SK-N-SH (cell line): ENCODE results near the gene ATG7. TPM values are rescaled to one million over a fixed set of nuclear protein-coding genes. Genes with fewer than 3 reads are reported as not detected.

Experiments
- CTCF ChIA-PET: fragments of 300-600, 350-600 bp; formaldehyde crosslinking; extraction: SDS; loops from one replicate; lab custom pipeline; 2021; lab: Yijun Ruan, JAX
- POLR2A ChIA-PET: fragments of 350-600 bp; sonication (Branson Sonifier 250); formaldehyde crosslinking; extraction: SDS; loops from one replicate; lab custom pipeline; 2020; ENCODE audit warnings: antibody characterized with exemption, inconsistent platforms; lab: Yijun Ruan, JAX
- DNase-seq: peaks from one replicate; pipeline ENCODE4 v3.0.0; 2012
- H2AFZ ChIP-seq: fragments of 200-600 bp; sonication (generic); 2 replicates; pipeline ENCODE4 v1.8.1; 2016; ENCODE audit warnings: antibody characterized with exemption, mild to moderate bottlenecking, low read depth
- H3F3A ChIP-seq: fragments of 200-600 bp; sonication (generic); replicated peaks from 2 replicates; pipeline ENCODE3; 2016; ENCODE audit warnings: antibody characterized with exemption, mild to moderate bottlenecking; ENCODE audit not compliant: insufficient read depth
- H3K27ac ChIP-seq, 2 experiments: fragments of 200-500 bp in 1 of 2; fragments of 200-600 bp in 1 of 2; sonication (Bioruptor generic) in 1 of 2; sonication (generic), shearing (Covaris generic) in 1 of 2; 2 replicates each; pipeline versions ENCODE4 v1.5.1 to v1.6.1; 2014 to 2016; ENCODE audit warnings: low read depth in 2 of 2, inconsistent platforms in 1 of 2, low read length in 1 of 2, mild to moderate bottlenecking in 1 of 2, mixed read lengths in 1 of 2
- H3K27me3 ChIP-seq: fragments of 200-600 bp; sonication (generic), shearing (Covaris generic); 2 replicates; pipeline ENCODE4 v1.6.1; 2016; ENCODE audit warnings: mixed run types; ENCODE audit not compliant: insufficient read depth
- H3K36me3 ChIP-seq, 2 experiments: fragments of 200-500 bp in 1 of 2; fragments of 200-600 bp in 1 of 2; sonication (Bioruptor generic) in 1 of 2; sonication (generic) in 1 of 2; replicated peaks in 1 of 2; 2 replicates each; pipeline versions ENCODE3 to v1.5.1; 2014 to 2016; ENCODE audit warnings: low read length in 1 of 2, mild to moderate bottlenecking in 1 of 2; ENCODE audit not compliant: insufficient read depth in 2 of 2, control insufficient read depth in 1 of 2
- H3K4me1 ChIP-seq, 2 experiments: fragments of 200-500 bp in 1 of 2; fragments of 200-600 bp in 1 of 2; sonication (Bioruptor generic) in 1 of 2; sonication (generic), shearing (Covaris generic) in 1 of 2; 2 replicates each; pipeline versions ENCODE4 v1.5.1 to v1.6.1; 2014 to 2016; ENCODE audit warnings: low read depth in 1 of 2, low read length in 1 of 2, mixed run types in 1 of 2; ENCODE audit not compliant: insufficient read depth in 2 of 2, control insufficient read depth in 1 of 2
- H3K4me2 ChIP-seq: fragments of 200-600 bp; sonication (generic), shearing (Covaris generic); 2 replicates; pipeline ENCODE4 v1.6.1; 2017; ENCODE audit warnings: mixed run types
- H3K4me3 ChIP-seq, 2 experiments: fragments of 200-500 bp in 1 of 2; fragments of 200-600 bp in 1 of 2; sonication (Bioruptor generic) in 1 of 2; sonication (generic), shearing (Covaris generic) in 1 of 2; 2 replicates each; pipeline versions ENCODE4 v1.5.1 to v1.8.1; 2014 to 2016; ENCODE audit warnings: low read depth in 2 of 2, inconsistent platforms in 1 of 2, low read length in 1 of 2, mild to moderate bottlenecking in 1 of 2, mixed read lengths in 1 of 2, moderate library complexity in 1 of 2
- H3K79me2 ChIP-seq: fragments of 200-600 bp; sonication (generic); 2 replicates; pipeline ENCODE4 v1.8.1; 2017; ENCODE audit warnings: mild to moderate bottlenecking; ENCODE audit not compliant: insufficient read depth
- H3K9ac ChIP-seq: fragments of 200-600 bp; sonication (generic); 2 replicates; pipeline ENCODE4 v1.6.1; 2017; ENCODE audit warnings: mixed run types
- H3K9me2 ChIP-seq: fragments of 200-600 bp; sonication (generic); 2 replicates; pipeline ENCODE4 v1.6.1; 2017; ENCODE audit warnings: mixed run types
- H3K9me3 ChIP-seq: fragments of 200-600 bp; sonication (generic); 2 replicates; pipeline ENCODE4 v1.6.1; 2017; ENCODE audit warnings: mixed run types, mild to moderate bottlenecking, moderate library complexity
- H4K20me1 ChIP-seq: fragments of 200-600 bp; sonication (generic); 2 replicates; pipeline ENCODE4 v1.6.1; 2017; ENCODE audit warnings: mild to moderate bottlenecking, mixed run types; ENCODE audit not compliant: insufficient read depth
- CTCF ChIP-seq: fragments of 200-600 bp; sonication (generic); IDR thresholded peaks from 2 replicates; pipeline ENCODE4 v1.6.1; 2017; ENCODE audit warnings: antibody characterized with exemption, mild to moderate bottlenecking, moderate library complexity
- EZH2phosphoT487 ChIP-seq: fragments of 200-600 bp; sonication (generic); IDR thresholded peaks from 2 replicates; pipeline ENCODE4 v1.6.1; 2017; ENCODE audit warnings: low read depth, mixed run types, mild to moderate bottlenecking, antibody characterized with exemption, moderate library complexity, borderline replicate concordance
- FOSL2 ChIP-seq: IDR thresholded peaks from 2 replicates; pipeline ENCODE4 v1.4.0; 2012; ENCODE audit warnings: low read depth, mild to moderate bottlenecking, moderate library complexity, borderline replicate concordance
- FOXJ3 ChIP-seq: sonication (generic); formaldehyde crosslinking; IDR thresholded peaks from 2 replicates; pipeline ENCODE4 v1.5.1; 2020; ENCODE audit warnings: mild to moderate bottlenecking, missing genetic modification reagents
- FOXM1 ChIP-seq: IDR thresholded peaks from 2 replicates; pipeline ENCODE4 v1.4.0; 2012; ENCODE audit warnings: low read depth, mild to moderate bottlenecking
- GATA2 ChIP-seq: sonication (generic); formaldehyde crosslinking; IDR thresholded peaks from 2 replicates; pipeline ENCODE4 v1.5.0; 2020; ENCODE audit warnings: mild to moderate bottlenecking, missing genetic modification reagents
- MAX ChIP-seq: IDR thresholded peaks from 2 replicates; pipeline ENCODE4 v1.4.0; 2012; ENCODE audit warnings: low read depth
- MEF2A ChIP-seq: IDR thresholded peaks from 2 replicates; pipeline ENCODE4 v1.4.0; 2012; ENCODE audit warnings: low read depth, borderline replicate concordance
- NFIC ChIP-seq: IDR thresholded peaks from 2 replicates; pipeline ENCODE4 v1.4.0; 2012; ENCODE audit warnings: borderline replicate concordance
- NRF1 ChIP-seq: IDR thresholded peaks from 2 replicates; pipeline ENCODE4 v1.6.1; 2012; ENCODE audit warnings: low read depth, mild to moderate bottlenecking, low read length
- POLR2AphosphoS5 ChIP-seq: IDR thresholded peaks from 2 replicates; pipeline ENCODE4 v1.6.1; 2012; ENCODE audit warnings: low read depth, low read length
- RFX5 ChIP-seq: IDR thresholded peaks from 2 replicates; pipeline ENCODE4 v1.6.1; 2012; ENCODE audit warnings: mild to moderate bottlenecking, improper control_type of control experiment, low read length
- RXRA ChIP-seq: IDR thresholded peaks from 2 replicates; pipeline ENCODE4 v1.4.0; 2012; ENCODE audit warnings: low read depth, mild to moderate bottlenecking, borderline replicate concordance
- SMC3 ChIP-seq: IDR thresholded peaks from 2 replicates; pipeline ENCODE4 v1.6.1; 2012; ENCODE audit warnings: low read depth, low read length, improper control_type of control experiment
- TCF12 ChIP-seq: IDR thresholded peaks from 2 replicates; pipeline ENCODE4 v1.4.0; 2012
- TEAD4 ChIP-seq: IDR thresholded peaks from 2 replicates; pipeline ENCODE4 v1.4.0; 2012; ENCODE audit warnings: mild to moderate bottlenecking, borderline replicate concordance; ENCODE audit not compliant: insufficient read depth
- YY1 ChIP-seq: IDR thresholded peaks from 2 replicates; pipeline ENCODE4 v1.4.0; 2012; ENCODE audit warnings: low read depth, mild to moderate bottlenecking
- WGBS: methylation state at CpG from one replicate; pipeline ENCODE4 v1.1.6; 2017; ENCODE audit warnings: low lambda C conversion rate; 5-methylcytosine and 5-hydroxymethylcytosine counted together
- polyA plus RNA-seq, 3 experiments: library from polyadenylated mRNA; depleted of rRNA; stranded (reverse); fragments of >200 nt; gene quantifications; 2 replicates each; pipeline ENCODE4 v1.2.3, GENCODE V29; 2012

ATG7 gene
- polyA plus RNA-seq, 1 of the 3 experiments (the other 2 are of a cell fraction) = 29.5 TPM

- H3K4me2 ChIP-seq = no peak overlapping the region
- H4K20me1 ChIP-seq = no peaks in the 10 kb centered on the region
- H3K4me1 ChIP-seq = peaks cover 21 to 26% of the 10 kb centered on the region in 2 experiments; a peak in 3 of 4 replicates
- DNase-seq = no peak
- no peak overlapping the region for H2AFZ ChIP-seq
- CTCF ChIA-PET = interaction anchor here (0.6 to 1.5 kb wide), 3 partner anchors 9 to 122 kb away, joined by 3 read pairs; no protein-coding TSS in a partner anchor
- no peak overlapping the region for H3K27ac ChIP-seq
- H3F3A ChIP-seq = peaks cover 15% of the 10 kb centered on the region
- no peaks in the 10 kb centered on the region for H3K9me3 ChIP-seq
- no peak overlapping the region for H3K4me3 ChIP-seq
- H3K9ac ChIP-seq = no peak overlapping the region
- no peaks in the 10 kb centered on the region for H3K27me3 ChIP-seq
- POLR2A ChIA-PET = no interaction called here
- no peak for TF ChIP-seq MAX
- no peak for TF ChIP-seq RXRA
- TF ChIP-seq GATA2 (CRISPR knock-in tag) = no peak
- no peak for TF ChIP-seq FOXM1
- TF ChIP-seq FOSL2 = no peak
- no peak for TF ChIP-seq MEF2A
- TF ChIP-seq YY1 = no peak
- no peak for TF ChIP-seq SMC3
- no peak for TF ChIP-seq NFIC
- no peak for TF ChIP-seq TEAD4
- TF ChIP-seq POLR2AphosphoS5 = no peak
- TF ChIP-seq RFX5 = no peak
- TF ChIP-seq, all 33 proteins: peak for 0
- Histone ChIP-seq H3K79me2 (peaks cover 96% of the 10 kb centered on the region), H3K36me3 (peaks cover 8 to 19% of the 10 kb centered on the region in 2 experiments), H3K9me2 (no peaks in the 10 kb centered on the region)
- 58% methylated on average over 2 of the region's 2 CpGs for WGBS
Measured at GRCh38 chr3:11276901-11277300, 4.7 kb downstream of the ATG7 start.

- no peak overlapping the region for H2AFZ ChIP-seq
- peaks cover 93% of the 10 kb centered on the region for H3K79me2 ChIP-seq
- no peak overlapping the region for H3K9ac ChIP-seq
- TF ChIP-seq TCF12 = no peak
- TF ChIP-seq MAX = no peak
- no peak for TF ChIP-seq CTCF
- no peak for TF ChIP-seq NRF1
- TF ChIP-seq FOXJ3 (CRISPR knock-in tag) = no peak
- TF ChIP-seq TEAD4 = no peak
- TF ChIP-seq EZH2phosphoT487 = no peak
- no peak for TF ChIP-seq POLR2AphosphoS5
- H3K4me1 ChIP-seq = peaks cover 5 to 24% of the 10 kb centered on the region in 2 experiments
- 89% methylated on average over 5 of the region's 5 CpGs for WGBS
- no peak for DNase-seq
- CTCF ChIA-PET = interaction anchor here (0.7 to 2.1 kb wide), 4 partner anchors 10 to 433 kb away, joined by 3 to 6 read pairs (median 5); partner anchors contain the start of gene ATG7
- no peaks in the 10 kb centered on the region for H3K9me2 ChIP-seq
- peaks cover 27 to 28% of the 10 kb centered on the region in 2 experiments for H3K36me3 ChIP-seq
- H3K4me2 ChIP-seq = no peak overlapping the region
- POLR2A ChIA-PET = no interaction called here
- H3K27me3 ChIP-seq = no peaks in the 10 kb centered on the region
- peaks cover 30% of the 10 kb centered on the region for H3F3A ChIP-seq
- H4K20me1 ChIP-seq = no peaks in the 10 kb centered on the region
- H3K9me3 ChIP-seq = no peaks in the 10 kb centered on the region
- no peak overlapping the region for H3K4me3 ChIP-seq
- H3K27ac ChIP-seq = no peak overlapping the region
Measured at GRCh38 chr3:11282250-11283138, 10.3 kb downstream of the ATG7 start.
